Lung (tissue), 12 donors: Measurements from ENCODE around the gene BBS5. TPM values are rescaled to one million over a fixed set of nuclear protein-coding genes. Genes with fewer than 3 reads are reported as not detected.
"Not testable (repeated sequence)": the region's sequence is repeated elsewhere in the genome, so short reads cannot be mapped to it uniquely, and the experiment has no call there.

Experiments
- ATAC-seq: fragments of 200-7000 bp; cut with Tn5 transposase; one replicate; pipeline ENCODE4 v1.9.1; 2020; ENCODE audit warnings: moderate number of reproducible peaks; ENCODE audit not compliant: insufficient read depth, low FRiP score
- DNase-seq, 3 donors: peaks; one replicate each; pipeline ENCODE4 v3.0.0-alpha.2; 2013 to 2017
- H3K27ac ChIP-seq, 2 donors: one replicate each; pipeline ENCODE4 v1.5.1; 2013; ENCODE audit warnings: mild to moderate bottlenecking in 2 of 2, moderate library complexity in 2 of 2, control low read depth in 1 of 2, inconsistent platforms in 1 of 2, low read depth in 1 of 2, low read length in 1 of 2
- H3K27me3 ChIP-seq, 3 donors: one replicate each; pipeline ENCODE4 v1.5.1; 2013; ENCODE audit warnings: low read length in 2 of 3; ENCODE audit not compliant: control insufficient read depth in 3 of 3, insufficient read depth in 3 of 3
- H3K36me3 ChIP-seq, 4 donors: one replicate each; pipeline ENCODE4 v1.5.1; 2013; ENCODE audit warnings: low read length in 4 of 4, mild to moderate bottlenecking in 1 of 4, moderate library complexity in 1 of 4; ENCODE audit not compliant: control insufficient read depth in 4 of 4, insufficient read depth in 4 of 4
- H3K4me1 ChIP-seq, 5 donors: one replicate each; pipeline ENCODE4 v1.5.1; 2013; ENCODE audit warnings: low read length in 5 of 5, mild to moderate bottlenecking in 2 of 5, moderate library complexity in 1 of 5; ENCODE audit not compliant: control insufficient read depth in 5 of 5, insufficient read depth in 5 of 5
- H3K4me3 ChIP-seq: one replicate; pipeline ENCODE4 v1.5.1; 2013; ENCODE audit warnings: mild to moderate bottlenecking, control low read depth, moderate library complexity
- H3K9ac ChIP-seq, 2 donors: one replicate each; pipeline ENCODE4 v1.5.1; 2013; ENCODE audit warnings: low read length in 2 of 2, control low read depth in 1 of 2; ENCODE audit not compliant: insufficient read depth in 1 of 2
- H3K9me3 ChIP-seq, 4 donors: one replicate each; pipeline ENCODE4 v1.5.1; 2013; ENCODE audit warnings: low read length in 3 of 4, mild to moderate bottlenecking in 1 of 4, moderate library complexity in 1 of 4; ENCODE audit not compliant: control insufficient read depth in 4 of 4, insufficient read depth in 3 of 4
- WGBS, 2 donors: extraction: QIAGEN DNeasy Blood & Tissue Kit; methylation state at CpG; one replicate each; pipeline ENCODE4 v1.1.7; 2013; 5-methylcytosine and 5-hydroxymethylcytosine counted together
- polyA plus RNA-seq, 2 donors: library from polyadenylated mRNA; stranded (reverse); fragments of 200-250 nt; gene quantifications; one replicate each; pipeline ENCODE4 v1.2.1, GENCODE V29; 2013
- total RNA-seq, 2 donors: library from RNA; depleted of rRNA in 1 of 2; stranded (reverse); fragments of >200 nt in 1 of 2; gene quantifications; one replicate each; pipeline ENCODE4 v1.2.1, GENCODE V29; 2014 to 2021
- TF ChIP-seq, protein P1 (sequence below): IDR thresholded peaks from 2 replicates; pipeline ENCODE4 v1.5.1; 2012; ENCODE audit warnings: mild to moderate bottlenecking; ENCODE audit errors: control extremely low read depth, extremely low read depth
- donor health status: control.
- donor health status: control.
- donor health status: Bipolar disorder and iron deficiency.
- donor health status: healthy.
- donor health status: DM: yes; HTN: yes; CAD: no.

The BBS5 gene
- total and polyA plus RNA-seq, 4 donors: 5.1 to 22.5 (median 9.0) TPM

DNA sequence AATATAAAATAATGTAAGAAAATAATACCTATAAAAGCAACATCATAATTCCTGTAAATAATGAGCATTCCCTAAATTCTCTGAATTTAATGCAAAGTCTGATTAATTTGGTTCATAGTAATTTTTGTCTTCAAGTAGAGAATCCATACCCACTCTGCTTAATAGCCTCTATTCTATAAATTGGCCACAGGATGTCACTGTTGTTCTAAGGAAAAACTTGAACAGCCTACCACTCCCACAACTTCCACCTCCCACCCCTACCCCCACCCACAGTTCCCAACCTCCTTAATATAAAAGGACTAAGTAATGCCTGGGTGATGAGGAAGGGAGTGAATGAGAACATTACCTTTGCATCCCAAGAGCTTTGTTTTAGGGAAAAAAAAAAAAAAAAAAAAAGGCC lies 27.2 kb upstream of the BBS5 start:
- peak in 2 of 3 donors; percentile 46 to 54 for DNase-seq
- H3K27ac ChIP-seq: no peak overlapping the region
- no peak overlapping the region for H3K4me3 ChIP-seq
- no peak for ATAC-seq
- TF ChIP-seq, protein P1, sequence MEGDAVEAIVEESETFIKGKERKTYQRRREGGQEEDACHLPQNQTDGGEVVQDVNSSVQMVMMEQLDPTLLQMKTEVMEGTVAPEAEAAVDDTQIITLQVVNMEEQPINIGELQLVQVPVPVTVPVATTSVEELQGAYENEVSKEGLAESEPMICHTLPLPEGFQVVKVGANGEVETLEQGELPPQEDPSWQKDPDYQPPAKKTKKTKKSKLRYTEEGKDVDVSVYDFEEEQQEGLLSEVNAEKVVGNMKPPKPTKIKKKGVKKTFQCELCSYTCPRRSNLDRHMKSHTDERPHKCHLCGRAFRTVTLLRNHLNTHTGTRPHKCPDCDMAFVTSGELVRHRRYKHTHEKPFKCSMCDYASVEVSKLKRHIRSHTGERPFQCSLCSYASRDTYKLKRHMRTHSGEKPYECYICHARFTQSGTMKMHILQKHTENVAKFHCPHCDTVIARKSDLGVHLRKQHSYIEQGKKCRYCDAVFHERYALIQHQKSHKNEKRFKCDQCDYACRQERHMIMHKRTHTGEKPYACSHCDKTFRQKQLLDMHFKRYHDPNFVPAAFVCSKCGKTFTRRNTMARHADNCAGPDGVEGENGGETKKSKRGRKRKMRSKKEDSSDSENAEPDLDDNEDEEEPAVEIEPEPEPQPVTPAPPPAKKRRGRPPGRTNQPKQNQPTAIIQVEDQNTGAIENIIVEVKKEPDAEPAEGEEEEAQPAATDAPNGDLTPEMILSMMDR: no peak
- no peak overlapping the region for H3K9ac ChIP-seq
- H3K9me3 ChIP-seq: no peaks in the 10 kb centered on the region
- H3K4me1 ChIP-seq: no peaks in the 10 kb centered on the region
- no peaks in the 10 kb centered on the region for H3K27me3 ChIP-seq
- H3K36me3 ChIP-seq: no peaks in the 10 kb centered on the region

DNA sequence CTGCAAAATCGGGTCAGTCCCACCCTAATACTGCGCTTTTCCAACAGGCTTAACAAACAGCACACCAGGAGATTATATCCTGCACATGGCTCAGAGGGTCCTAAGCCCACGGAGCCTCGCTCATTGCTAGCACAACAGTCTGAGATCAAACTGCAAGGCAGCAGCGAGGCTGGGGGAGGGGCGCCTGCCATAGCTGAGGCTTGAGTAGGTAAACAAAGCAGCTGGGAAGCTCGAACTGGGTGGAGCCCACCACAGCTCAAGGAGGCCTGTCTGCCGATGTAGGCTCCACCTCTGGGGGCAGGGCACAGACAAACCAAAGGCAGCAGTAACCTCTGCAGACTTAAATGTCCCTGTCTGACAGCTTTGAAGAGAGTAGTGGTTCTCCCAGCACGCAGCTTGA lies 26.2 kb upstream of the BBS5 start:
- WGBS, 2 donors: 83 to 94% methylated on average over 9 of the region's 9 CpGs
- not testable (repeated sequence) for H3K27me3 ChIP-seq, H3K27ac ChIP-seq, ATAC-seq, H3K9me3 ChIP-seq, DNase-seq, H3K9ac ChIP-seq, H3K4me3 ChIP-seq, H3K4me1 ChIP-seq, H3K36me3 ChIP-seq

DNA sequence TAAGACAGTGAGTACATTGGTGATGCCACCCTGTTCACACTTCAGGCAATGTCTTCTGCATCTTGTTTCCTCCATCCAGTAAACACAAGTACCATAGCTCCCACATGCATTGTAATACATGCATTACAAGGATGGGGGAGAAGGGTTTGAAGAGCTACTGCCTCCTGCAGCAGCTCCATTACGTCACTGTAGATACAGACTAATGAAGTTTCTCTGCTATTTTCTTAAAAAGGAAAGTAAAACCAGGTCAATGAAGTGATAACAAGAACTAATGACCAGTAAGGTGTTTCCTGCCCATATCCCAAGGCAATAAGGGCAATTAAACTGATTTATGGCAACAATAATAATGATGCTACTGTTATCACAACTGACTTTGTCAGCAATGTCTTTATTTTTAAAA lies 18.2 kb upstream of the BBS5 start:
- H3K9ac ChIP-seq: no peak overlapping the region
- H3K36me3 ChIP-seq: no peaks in the 10 kb centered on the region
- H3K4me1 ChIP-seq: no peaks in the 10 kb centered on the region
- H3K27ac ChIP-seq: no peak overlapping the region
- WGBS, 2 donors: 81 to 84% methylated on average over 1 of the region's 1 CpG
- ATAC-seq (no peak), DNase-seq (no peak)
- TF ChIP-seq, protein P1: no peak
- no peaks in the 10 kb centered on the region for H3K9me3 ChIP-seq
- H3K4me3 ChIP-seq: no peak overlapping the region
- H3K27me3 ChIP-seq: no peaks in the 10 kb centered on the region

DNA sequence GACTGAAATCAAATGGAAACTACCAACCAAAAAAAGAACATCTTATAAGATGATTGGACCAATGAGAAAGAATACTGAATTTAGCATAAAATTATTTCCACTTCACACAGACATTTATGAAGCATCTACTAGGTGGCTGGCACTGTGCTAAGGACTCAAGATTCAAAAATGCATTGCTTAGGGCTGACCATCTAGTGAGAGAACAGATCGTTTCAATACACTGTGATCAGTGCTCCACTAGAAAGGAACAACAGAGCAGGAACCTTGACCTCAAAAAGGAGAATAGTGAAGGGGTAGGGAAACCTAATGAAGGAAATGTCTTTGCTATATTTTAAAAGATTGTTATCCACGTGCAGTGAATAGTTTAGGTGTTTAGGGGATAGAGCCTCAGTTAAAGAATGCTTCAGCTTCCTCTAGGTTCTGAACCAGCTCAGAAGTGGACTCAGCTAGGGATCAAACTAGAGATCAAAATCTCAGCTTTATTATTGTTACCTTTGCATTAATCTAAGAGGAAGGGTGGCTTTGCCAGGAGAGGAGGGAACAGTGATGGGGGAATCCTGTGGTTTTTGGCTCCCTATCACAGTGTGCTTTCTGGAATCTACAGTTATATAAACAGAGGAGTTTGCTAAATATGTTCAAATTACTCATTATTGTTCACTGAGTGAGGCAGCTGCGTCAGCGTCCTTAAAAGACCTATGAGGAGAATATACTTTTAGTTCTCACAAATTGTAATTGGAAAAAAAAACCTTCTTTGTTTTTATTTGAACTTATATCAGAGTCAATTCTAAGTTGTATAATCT lies 16.2 kb upstream of the BBS5 start:
- no peak overlapping the region for H3K4me3 ChIP-seq
- DNase-seq: peak in 1 of 3 donors; percentile 4
- H3K27ac ChIP-seq: no peak overlapping the region
- no peaks in the 10 kb centered on the region for H3K36me3 ChIP-seq
- TF ChIP-seq, protein P1: no peak
- H3K9ac ChIP-seq: no peak overlapping the region
- ATAC-seq: no peak
- H3K4me1 ChIP-seq: no peaks in the 10 kb centered on the region
- no peaks in the 10 kb centered on the region for H3K9me3 ChIP-seq
- H3K27me3 ChIP-seq: no peaks in the 10 kb centered on the region
- WGBS, 2 donors: 51 to 73% methylated on average over 4 of the region's 4 CpGs
